ENCODE data around the gene LGALS7.

The LGALS7 gene

GRCh38 chr19:38739440-38740256 is 33.7 kb downstream of the LGALS7 start:
- DNase-seq (ENCODE audit: low read depth in 2 of 2): no peak

GRCh38 chr19:38737921-38738737 is 35.2 kb downstream of the LGALS7 start:
- no peak for DNase-seq (ENCODE audit: low read depth in 2 of 2)

- no peak for DNase-seq (ENCODE audit: low read depth in 2 of 2)
These were observed 35.9 kb downstream of the LGALS7 start for GRCh38 chr19:38737281-38737865.

- peak; percentile 45 to 47 for DNase-seq (ENCODE audit: low read depth in 2 of 2)
These were observed 36.7 kb downstream of the LGALS7 start for GRCh38 chr19:38736413-38737280.

- peak in 1 of 2 donors; percentile 44 for DNase-seq (ENCODE audit: low read depth in 2 of 2)
These were observed 37.3 kb downstream of the LGALS7 start for GRCh38 chr19:38736036-38736412.

- no peak for DNase-seq (ENCODE audit: low read depth in 2 of 2)
These were observed 38.0 kb downstream of the LGALS7 start for GRCh38 chr19:38735257-38735686.

- no peak for DNase-seq (ENCODE audit: low read depth in 2 of 2)
These were observed 38.7 kb downstream of the LGALS7 start for GRCh38 chr19:38734426-38735256.

- DNase-seq (ENCODE audit: low read depth in 2 of 2): no peak
These were observed 39.2 kb downstream of the LGALS7 start for GRCh38 chr19:38734176-38734425.

GRCh38 chr19:38733493-38734175 is 39.7 kb downstream of the LGALS7 start:
- DNase-seq (ENCODE audit: low read depth in 2 of 2): no peak

- no peak for DNase-seq (ENCODE audit: low read depth in 2 of 2)
These were observed 40.1 kb downstream of the LGALS7 start for GRCh38 chr19:38733241-38733492.

GRCh38 chr19:38731654-38732301 is 41.5 kb downstream of the LGALS7 start:
- DNase-seq (ENCODE audit: low read depth in 2 of 2): no peak

- no peak for DNase-seq (ENCODE audit: low read depth in 2 of 2)
These were observed 42.4 kb downstream of the LGALS7 start for GRCh38 chr19:38730731-38731589.

GRCh38 chr19:38730470-38730730 is 42.9 kb downstream of the LGALS7 start:
- DNase-seq (ENCODE audit: low read depth in 2 of 2): no peak

- DNase-seq (ENCODE audit: low read depth in 2 of 2): peak; percentile 51 to 52
These were observed 43.5 kb downstream of the LGALS7 start for GRCh38 chr19:38729653-38730469.

- no peak for DNase-seq (ENCODE audit: low read depth in 2 of 2)
These were observed 44.4 kb downstream of the LGALS7 start for GRCh38 chr19:38728752-38729541.

GRCh38 chr19:38727868-38728660 is 45.3 kb downstream of the LGALS7 start:
- no peak for DNase-seq (ENCODE audit: low read depth in 2 of 2)

GRCh38 chr19:38727306-38727867 is 45.9 kb downstream of the LGALS7 start:
- DNase-seq (ENCODE audit: low read depth in 2 of 2): no peak

All from activated CD8-positive, alpha-beta memory T cell treated with anti-CD3 and anti-CD28 coated beads for 4 hours (primary cell).